IPS-18c (cell line): Measurements from ENCODE around the gene TUBB4A.
"Not testable (repeated sequence)": the region's sequence is repeated elsewhere in the genome, so short reads cannot be mapped to it uniquely, and the experiment has no call there.

ENCODE experiments used
- H3K4me3 ChIP-seq: 2 replicates; pipeline ENCODE4 v1.7.0; 2013; ENCODE audit warnings: low read depth, mild to moderate bottlenecking, low read length, moderate library complexity; ENCODE audit not compliant: insufficient read depth
- H3K9me3 ChIP-seq: one replicate; pipeline ENCODE4 v1.6.1; 2013; ENCODE audit warnings: mild to moderate bottlenecking, low read length, moderate library complexity; ENCODE audit not compliant: control insufficient read depth, insufficient read depth

TUBB4A gene

GRCh38 chr19:6529351-6529750 is 27.2 kb upstream of the TUBB4A start:
- Histone ChIP-seq H3K4me3 (no peak overlapping the region), H3K9me3 (peaks cover 3% of the 10 kb centered on the region)

DNA sequence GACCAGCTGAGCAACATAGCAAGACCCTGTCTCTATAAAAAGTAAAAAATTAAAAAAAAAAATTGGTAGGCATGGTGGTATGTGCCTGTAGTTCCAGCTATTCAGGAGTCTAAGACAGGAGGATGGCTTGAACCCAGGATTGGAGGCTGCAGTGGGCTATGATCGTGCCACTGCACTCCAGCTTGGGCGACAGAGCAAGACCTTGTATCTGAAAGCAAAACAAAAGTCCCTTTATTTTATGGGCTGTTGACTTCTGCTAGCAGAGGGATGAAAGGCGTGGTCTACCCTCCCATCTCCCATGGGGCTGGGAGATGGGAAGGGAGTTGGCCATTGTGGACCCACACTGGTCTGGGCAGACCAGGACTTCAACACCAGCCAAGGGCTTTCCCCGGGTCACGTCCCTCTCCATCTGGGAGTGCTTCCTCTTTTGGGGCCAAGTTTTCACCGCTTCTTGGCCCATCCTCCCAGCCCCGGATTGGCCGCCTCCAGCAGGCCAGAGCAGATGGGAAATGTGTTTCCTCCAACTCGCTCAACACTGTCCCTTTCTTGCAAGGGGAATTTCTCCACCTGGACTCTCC is 26.5 kb upstream of the TUBB4A start:
- H3K9me3 ChIP-seq, result peaks cover 3% of the 10 kb centered on the region
- H3K4me3 ChIP-seq, result no peak overlapping the region

DNA sequence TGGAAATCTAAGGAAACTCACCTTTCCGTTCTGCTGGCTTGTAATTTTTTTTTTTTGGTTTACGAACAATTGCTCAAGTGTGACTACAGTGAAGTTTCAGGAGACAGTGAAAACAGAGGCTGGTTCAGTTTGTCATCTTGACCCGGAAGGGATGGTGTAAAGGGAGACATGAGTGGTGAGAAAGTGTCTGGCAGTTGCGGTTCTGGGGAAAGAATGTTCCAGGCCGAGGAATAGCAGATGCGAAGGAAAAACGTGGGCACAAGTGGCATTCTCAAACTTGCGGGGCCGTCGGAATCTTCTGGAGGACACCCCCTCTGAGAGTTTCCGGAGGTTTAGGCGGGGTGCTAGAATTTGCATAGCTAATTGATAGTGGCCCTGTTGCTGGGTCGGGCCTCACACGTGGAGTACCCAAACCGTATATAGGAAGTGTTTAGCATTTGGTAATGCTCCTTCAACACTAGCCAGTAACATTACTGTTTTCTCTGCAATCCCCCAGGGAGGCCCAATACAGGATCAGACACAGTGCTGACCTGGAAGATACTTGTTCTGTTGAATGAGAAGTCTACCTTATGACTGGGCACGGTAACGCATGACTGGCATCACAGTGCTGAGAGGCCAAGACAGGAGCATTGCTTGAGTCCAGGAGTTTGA is 25.9 kb upstream of the TUBB4A start:
- Histone ChIP-seq H3K9me3 (peaks cover 3% of the 10 kb centered on the region), H3K4me3 (no peak overlapping the region)

- no peaks in the 10 kb centered on the region for H3K9me3 ChIP-seq
- no peak overlapping the region for H3K4me3 ChIP-seq
Observed at GRCh38 chr19:6524311-6524710, 22.2 kb upstream of the TUBB4A start.

DNA sequence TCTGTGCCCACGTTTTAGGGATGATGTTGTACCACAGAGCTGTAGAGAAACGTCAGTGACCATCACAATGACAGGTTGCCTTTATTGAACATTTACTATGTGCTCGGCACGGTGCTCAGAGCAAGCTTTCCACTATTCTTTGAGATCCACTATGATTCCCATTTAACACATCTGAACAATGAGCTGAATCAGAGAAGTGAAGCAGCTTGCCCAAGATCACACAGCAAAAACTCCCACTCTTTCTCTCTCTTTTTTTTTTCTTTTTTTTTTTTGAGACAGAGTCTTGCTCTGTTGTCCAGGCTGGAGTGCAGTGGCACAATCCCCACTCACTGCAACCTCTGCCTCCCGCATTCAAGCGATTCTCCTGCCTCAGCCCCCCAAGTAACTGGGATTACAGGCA is 20.6 kb upstream of the TUBB4A start:
- Histone ChIP-seq H3K9me3 (no peaks in the 10 kb centered on the region), H3K4me3 (no peak overlapping the region)

DNA sequence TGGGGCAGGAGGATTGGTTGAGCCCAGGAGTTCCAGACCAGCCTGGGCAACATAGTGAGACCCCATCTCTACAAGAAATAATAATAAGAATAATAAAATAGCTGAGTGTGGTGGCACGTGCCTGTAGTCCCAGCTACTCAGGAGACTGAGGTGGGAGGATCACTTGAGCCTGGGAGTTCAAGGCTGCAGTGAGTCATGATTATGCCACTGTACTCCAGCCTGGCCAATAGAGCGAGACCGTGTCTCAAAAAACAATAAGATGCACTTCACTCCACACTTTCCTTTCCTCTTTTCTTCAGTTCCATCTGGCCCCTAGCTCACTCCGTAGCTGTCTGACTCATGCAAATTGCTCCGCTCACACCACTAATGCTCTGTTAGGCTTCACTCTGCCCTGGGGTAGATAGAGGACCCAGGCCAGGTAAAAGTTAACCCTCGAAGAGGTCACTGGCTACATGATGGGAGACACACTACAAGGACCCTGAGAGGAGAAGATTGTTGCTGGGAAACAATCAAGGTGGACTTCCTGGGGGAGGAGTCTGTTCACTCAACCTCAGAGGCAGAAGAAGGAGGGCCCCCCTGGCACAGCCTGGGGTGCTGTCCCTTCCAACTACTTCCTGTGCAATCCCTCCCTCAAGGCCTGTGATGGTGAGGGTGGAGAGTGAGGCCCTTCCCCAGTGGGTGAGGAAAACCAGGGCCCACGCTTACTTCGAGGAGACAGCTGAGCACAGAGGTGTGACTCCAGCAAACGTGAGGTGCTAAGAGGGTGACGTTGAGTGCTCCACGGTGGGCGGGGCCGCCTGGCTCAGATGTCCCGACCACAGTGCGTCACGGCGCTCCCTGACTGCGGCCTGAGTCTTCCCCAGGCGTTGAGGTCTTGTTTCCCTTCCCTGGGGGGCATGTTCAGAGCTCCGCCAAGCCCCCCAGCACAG is 19.9 kb upstream of the TUBB4A start:
- no peak overlapping the region for H3K4me3 ChIP-seq
- H3K9me3 ChIP-seq, result no peaks in the 10 kb centered on the region

DNA sequence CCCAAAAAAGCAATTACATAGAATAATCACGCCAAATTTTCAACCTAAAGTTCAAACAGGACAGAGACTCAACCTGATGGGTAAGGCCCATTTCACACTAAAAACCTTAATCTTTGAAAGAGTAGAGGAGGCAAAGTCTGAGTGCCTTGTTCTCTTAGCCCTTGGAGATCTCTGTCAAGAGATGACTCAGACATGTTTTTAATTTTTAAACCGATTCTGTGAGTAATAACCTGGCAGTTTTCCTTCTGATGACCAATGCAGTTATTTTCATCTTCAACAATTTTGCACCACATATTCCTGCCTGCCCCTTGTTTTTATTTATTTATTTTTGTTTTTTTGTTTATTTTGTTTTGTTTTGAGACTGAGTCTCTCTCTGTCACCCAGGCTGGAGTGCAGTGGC is 17.2 kb upstream of the TUBB4A start:
- H3K4me3 ChIP-seq, result no peak overlapping the region

GRCh38 chr19:6518145-6518911 is 16.2 kb upstream of the TUBB4A start:
- no peaks in the 10 kb centered on the region for H3K9me3 ChIP-seq
- no peak overlapping the region for H3K4me3 ChIP-seq

More for the DNA sequence above, 17.2 kb upstream of the TUBB4A start:
- H3K9me3 ChIP-seq, result no peaks in the 10 kb centered on the region

- H3K9me3 ChIP-seq, result no peaks in the 10 kb centered on the region
- H3K4me3 ChIP-seq, result peak overlapping the region; percentile 89
Observed at GRCh38 chr19:6516659-6517291, 14.7 kb upstream of the TUBB4A start.

DNA sequence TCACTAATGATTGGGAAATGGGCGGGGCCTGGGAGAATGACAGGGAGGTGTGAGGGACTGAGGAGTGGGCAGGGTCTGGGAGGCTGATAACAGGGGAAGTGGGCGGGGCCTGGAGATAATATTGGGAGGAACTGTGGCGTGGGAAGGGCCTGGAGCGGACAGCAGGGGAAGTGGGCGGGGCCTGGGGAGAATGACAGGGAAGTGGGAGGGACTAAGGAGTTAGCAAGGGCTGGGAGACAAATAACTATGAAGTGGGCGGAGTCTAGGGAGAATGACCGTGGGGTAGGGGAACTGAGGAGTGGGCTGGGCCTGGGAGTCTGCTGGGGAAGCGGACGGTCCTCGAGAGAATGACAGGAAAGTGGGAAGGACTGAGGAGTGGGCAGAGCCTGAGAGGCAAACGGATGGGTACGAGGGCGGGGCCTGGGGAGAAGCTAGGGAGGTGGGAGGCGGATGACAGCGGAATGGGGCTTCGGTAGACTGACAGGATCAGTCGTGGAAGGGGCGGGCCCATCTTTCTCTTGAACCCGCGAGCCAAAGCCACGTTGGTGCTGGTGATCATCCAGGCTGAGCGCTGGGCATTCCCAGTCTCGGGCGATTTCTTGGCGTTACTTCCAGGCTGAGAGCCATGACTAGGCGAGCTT is 14.0 kb upstream of the TUBB4A start:
- H3K9me3 ChIP-seq, result no peaks in the 10 kb centered on the region
- H3K4me3 ChIP-seq, result peak overlapping the region; percentile 89

DNA sequence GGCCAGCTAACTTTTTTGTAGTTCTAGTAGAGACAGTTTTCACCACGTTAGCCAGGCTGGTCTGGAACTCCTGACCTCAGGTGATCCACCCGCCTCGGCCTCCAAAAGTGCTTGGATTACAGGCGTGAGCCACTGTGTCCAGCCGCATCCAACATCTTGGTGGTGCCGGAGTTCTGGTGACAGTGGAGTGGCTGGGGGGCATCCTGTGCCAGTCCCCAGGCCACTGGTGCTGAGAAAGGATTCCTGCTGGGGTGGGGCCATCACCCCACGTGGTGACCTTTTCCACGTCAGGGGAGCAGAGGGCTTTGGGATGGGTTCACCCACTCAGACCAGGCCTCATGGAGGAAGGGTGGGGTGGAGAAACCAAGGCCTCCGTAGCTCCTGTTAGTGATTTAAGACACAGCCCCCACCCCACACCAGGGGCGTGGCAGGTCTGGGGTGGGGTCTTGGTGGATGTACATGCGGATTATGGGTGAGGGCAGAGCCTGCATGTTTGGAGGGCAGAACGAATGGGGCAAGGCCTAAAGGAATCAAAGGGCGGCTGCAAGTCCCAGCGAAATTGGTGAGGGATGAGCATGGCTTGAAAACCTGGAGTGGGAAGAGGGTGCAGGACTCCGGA is 12.9 kb upstream of the TUBB4A start:
- H3K4me3 ChIP-seq, result no peak overlapping the region
- H3K9me3 ChIP-seq, result no peaks in the 10 kb centered on the region

- no peak overlapping the region for H3K4me3 ChIP-seq
- H3K9me3 ChIP-seq, result no peaks in the 10 kb centered on the region
Observed at GRCh38 chr19:6514089-6514488, 12.0 kb upstream of the TUBB4A start.

GRCh38 chr19:6510618-6511017 is 8.5 kb upstream of the TUBB4A start:
- Histone ChIP-seq H3K4me3 (no peak overlapping the region), H3K9me3 (no peaks in the 10 kb centered on the region)

DNA sequence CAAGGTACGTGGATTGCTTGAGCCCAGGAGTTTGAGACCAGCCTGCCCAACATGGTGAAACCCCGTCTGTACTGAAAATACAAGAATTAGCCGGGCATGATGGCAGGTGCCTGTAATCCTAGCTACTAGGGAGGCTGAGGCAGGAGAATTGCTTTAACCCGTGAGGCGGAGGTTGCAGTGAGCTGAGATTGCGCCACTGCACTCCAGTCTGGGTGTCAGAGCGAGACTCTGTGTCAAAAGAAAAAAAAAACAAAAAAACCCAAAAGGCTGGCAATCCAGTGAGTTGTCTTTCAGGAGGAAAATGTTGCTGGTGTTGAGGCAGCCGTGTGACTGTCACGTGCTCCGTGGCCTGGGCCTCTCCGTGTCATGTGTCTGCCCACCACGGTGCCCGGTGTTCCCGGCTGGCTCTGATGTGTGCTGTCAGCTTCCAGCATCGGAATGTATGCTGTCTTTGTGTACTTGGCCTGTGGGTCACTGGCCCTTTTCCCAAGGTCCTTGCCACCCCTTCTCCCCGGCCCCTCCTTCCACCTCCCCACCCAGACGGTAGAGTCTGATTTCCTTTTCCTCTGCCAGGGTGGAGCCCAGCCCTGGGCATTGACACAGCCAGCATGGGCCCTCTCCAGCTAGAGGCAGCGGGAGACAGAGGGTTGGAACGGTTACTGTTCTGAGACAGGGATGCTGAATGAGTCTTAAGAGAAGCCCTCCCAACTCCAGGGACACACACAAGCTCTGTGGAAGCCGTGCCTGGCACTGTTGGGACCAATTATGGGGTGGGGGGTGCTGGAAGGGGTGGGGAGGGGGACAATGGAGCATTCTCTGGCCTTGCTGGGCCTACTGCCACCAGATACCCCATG is 7.2 kb upstream of the TUBB4A start:
- Histone ChIP-seq H3K4me3 (no peak overlapping the region), H3K9me3 (no peaks in the 10 kb centered on the region)

DNA sequence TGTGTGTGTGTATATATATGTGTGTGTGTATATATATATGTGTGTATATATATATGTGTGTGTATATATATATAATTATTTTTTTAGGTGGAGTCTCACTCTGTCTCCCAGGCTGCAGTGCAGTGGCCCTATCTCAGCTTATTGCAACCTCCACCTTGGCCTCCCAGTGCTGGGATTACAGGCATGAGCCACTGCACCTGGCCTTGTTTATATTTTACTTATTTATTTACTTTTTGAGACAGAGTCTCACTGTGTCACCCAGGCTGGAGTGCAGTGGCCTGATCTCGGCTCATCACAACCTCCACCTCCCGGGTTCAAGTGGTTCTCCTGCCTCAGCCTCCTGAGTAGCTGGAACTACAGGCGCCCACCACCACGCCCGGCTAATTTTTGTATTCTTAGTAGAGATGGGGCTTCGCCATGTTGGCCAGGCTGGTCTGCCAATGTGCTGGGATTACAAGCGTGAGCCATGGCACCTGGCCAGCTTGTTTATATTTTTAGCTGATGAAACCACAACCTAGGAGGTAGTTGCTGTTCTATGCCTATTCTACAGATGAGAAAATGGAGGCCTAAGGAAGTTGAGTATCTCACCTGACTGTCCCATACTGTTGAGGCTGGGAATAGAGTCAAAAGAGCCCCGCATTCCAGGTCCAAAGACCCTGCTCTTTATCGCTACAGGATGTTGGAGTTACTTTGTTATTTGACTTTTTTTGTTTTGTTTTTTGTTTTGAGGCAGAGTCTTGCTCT is 6.1 kb upstream of the TUBB4A start:
- not testable (repeated sequence) for H3K9me3 ChIP-seq, H3K4me3 ChIP-seq
